Type B pancreatic cell (in vitro differentiated cells): ENCODE data around the gene SMAD1. TPM values are rescaled to one million over a fixed set of nuclear protein-coding genes. Genes with fewer than 3 reads are reported as not detected.

Experiments
- DNase-seq: peaks from one replicate; pipeline ENCODE4 v3.0.0; 2021; ENCODE audit warnings: mixed read lengths; ENCODE audit not compliant: unreplicated experiment; ENCODE audit errors: extremely low spot score
- H3K27ac Mint-ChIP-seq: 2 replicates; pipeline ENCODE4 v1.8.0; 2021; ENCODE audit warnings: mild to moderate bottlenecking, mixed read lengths
- H3K27me3 Mint-ChIP-seq: 2 replicates; pipeline ENCODE4 v1.8.0; 2021; ENCODE audit warnings: mixed read lengths
- H3K36me3 Mint-ChIP-seq: 2 replicates; pipeline ENCODE4 v1.8.0; 2021; ENCODE audit warnings: mixed read lengths
- H3K4me1 Mint-ChIP-seq: one replicate; pipeline ENCODE4 v1.8.0; 2021; ENCODE audit warnings: mixed read lengths; ENCODE audit not compliant: unreplicated experiment
- H3K4me3 Mint-ChIP-seq: 2 replicates; pipeline ENCODE4 v1.8.0; 2021; ENCODE audit warnings: mild to moderate bottlenecking, mixed read lengths
- H3K9me3 Mint-ChIP-seq: 2 replicates; pipeline ENCODE4 v1.8.0; 2021; ENCODE audit warnings: mixed read lengths
- CTCF ChIP-seq: fragments of 200-600 bp; sonication (generic); conservative IDR thresholded peaks from 2 replicates; pipeline ENCODE4 v1.5.0; 2021; ENCODE audit warnings: antibody characterized with exemption, mild to moderate bottlenecking
- long read RNA-seq: library from polyadenylated mRNA; unstranded; transcript quantifications from one replicate; pipeline ENCODE4 v2.0.0, GENCODE V29; 2020
- total RNA-seq: library from RNA; stranded (reverse); gene quantifications from 2 replicates; pipeline ENCODE4 v1.2.1, GENCODE V29; 2021; ENCODE audit warnings: low replicate concordance

The SMAD1 gene
- total RNA-seq, result 32.0 and 41.7 TPM in 2 replicates
- long read RNA-seq, partial matches to known transcripts, result 3 of 10 reads
- long read RNA-seq, other reads (novel, unspliced or antisense), result 6 of 10 reads

- peaks cover 10% of the 10 kb centered on the region for H3K4me1 Mint-ChIP-seq
- peak within 1 kb of the TSS; percentile 91 for H3K4me3 Mint-ChIP-seq
- no peaks in the 10 kb centered on the region for H3K27me3 Mint-ChIP-seq
- H3K9me3 Mint-ChIP-seq, result no peaks in the 10 kb centered on the region
- peak; percentile 87 for DNase-seq
- peak within 1 kb of the TSS; percentile 91 for H3K27ac Mint-ChIP-seq
- H3K36me3 Mint-ChIP-seq, result peaks cover 4% of the 10 kb centered on the region
- TF ChIP-seq CTCF, result no peak
These were observed at the start of gene SMAD1 for GRCh38 chr4:145481164-145481941. Gene SMAD1, plus strand, starts transcription at chr4:145481853. Its CDS starts 32,761 bp downstream, at chr4:145514614.

DNA sequence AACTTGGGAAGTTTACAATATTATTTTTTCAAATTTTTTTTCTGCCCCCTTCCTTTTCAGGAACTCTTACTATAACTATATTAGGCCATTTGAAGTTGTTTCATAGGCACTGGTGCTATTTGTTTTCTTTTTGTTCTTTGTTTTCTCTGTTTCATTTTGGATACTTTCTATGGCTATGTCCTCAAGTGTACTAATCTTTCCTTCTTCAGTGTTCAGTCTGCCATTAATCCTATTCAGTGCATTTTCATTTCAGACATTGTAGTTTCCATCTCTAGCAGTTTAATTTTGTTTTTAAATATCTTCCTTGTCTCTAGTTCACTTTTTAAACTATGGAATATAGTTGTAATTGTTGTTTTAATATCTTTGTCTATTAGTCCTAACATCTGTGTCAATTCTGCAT, 48.0 kb upstream of the SMAD1 start:
- Mint-ChIP-seq H3K36me3 (no peaks in the 10 kb centered on the region), H3K4me1 (no peaks in the 10 kb centered on the region), H3K27ac (no peak overlapping the region), H3K9me3 (no peaks in the 10 kb centered on the region), H3K4me3 (no peak overlapping the region), H3K27me3 (no peaks in the 10 kb centered on the region)
- no peak for DNase-seq
- no peak for TF ChIP-seq CTCF

DNA sequence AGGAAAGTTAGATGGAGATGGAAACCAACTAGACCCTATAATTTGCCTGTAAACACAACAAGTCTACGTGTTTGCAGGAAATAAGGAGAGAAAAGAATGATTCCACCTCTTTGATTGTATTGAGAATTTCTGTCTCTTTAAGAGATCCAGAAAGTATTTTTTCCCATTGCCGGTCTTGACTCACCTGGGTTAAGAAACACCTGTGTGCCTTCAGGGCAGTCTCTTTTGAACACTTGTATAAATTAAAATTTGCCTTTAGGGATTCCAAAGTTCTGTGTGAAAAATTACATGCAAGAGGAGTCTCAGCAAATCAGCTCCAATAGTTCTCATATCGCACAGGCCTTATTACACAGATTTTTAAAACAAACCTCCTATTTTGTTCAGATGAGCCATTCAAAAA, 46.0 kb upstream of the SMAD1 start:
- H3K36me3 Mint-ChIP-seq, result no peaks in the 10 kb centered on the region
- DNase-seq, result no peak
- no peak overlapping the region for H3K4me3 Mint-ChIP-seq
- no peak overlapping the region for H3K27ac Mint-ChIP-seq
- no peaks in the 10 kb centered on the region for H3K4me1 Mint-ChIP-seq
- no peak for TF ChIP-seq CTCF
- no peaks in the 10 kb centered on the region for H3K9me3 Mint-ChIP-seq
- no peaks in the 10 kb centered on the region for H3K27me3 Mint-ChIP-seq

GRCh38 chr4:145436114-145436513, 45.5 kb upstream of the SMAD1 start:
- Mint-ChIP-seq H3K27ac (peak overlapping the region; percentile 2), H3K27me3 (no peaks in the 10 kb centered on the region), H3K4me1 (no peaks in the 10 kb centered on the region), H3K9me3 (no peaks in the 10 kb centered on the region), H3K36me3 (no peaks in the 10 kb centered on the region), H3K4me3 (no peak overlapping the region)
- no peak for DNase-seq
- no peak for TF ChIP-seq CTCF

GRCh38 chr4:145436796-145437195, 44.9 kb upstream of the SMAD1 start:
- no peak for DNase-seq
- Mint-ChIP-seq H3K4me3 (no peak overlapping the region), H3K36me3 (no peaks in the 10 kb centered on the region), H3K27ac (peak overlapping the region; percentile 2), H3K9me3 (no peaks in the 10 kb centered on the region), H3K4me1 (no peaks in the 10 kb centered on the region), H3K27me3 (no peaks in the 10 kb centered on the region)
- no peak for TF ChIP-seq CTCF
